Measurements from ENCODE around the gene FRAT2.
A peak's percentile ranks its signal among the peaks of the same experiment; 100 is the strongest.

Gene FRAT2

GRCh38 chr10:97321032-97321803 lies 13.3 kb downstream of the FRAT2 start:
- Mint-ChIP-seq H3K9me3 (no peaks in the 10 kb centered on the region), H3K4me3 (peak overlapping the region; percentile 91), H3K36me3 (peaks cover 14% of the 10 kb centered on the region), H3K27ac (peak overlapping the region; percentile 88), H3K4me1 (peaks cover 26% of the 10 kb centered on the region)
- ATAC-seq, result no peak
- no peak for DNase-seq (ENCODE audit: low spot score in 2 of 2)

GRCh38 chr10:97320480-97321031 lies 14.0 kb downstream of the FRAT2 start:
- peak; percentile 11 for ATAC-seq
- Mint-ChIP-seq H3K27ac (peak overlapping the region; percentile 88), H3K4me1 (peaks cover 26% of the 10 kb centered on the region), H3K4me3 (peak overlapping the region; percentile 91), H3K9me3 (no peaks in the 10 kb centered on the region), H3K36me3 (peaks cover 14% of the 10 kb centered on the region)
- no peak for DNase-seq (ENCODE audit: low spot score in 2 of 2)

- DNase-seq (ENCODE audit: low spot score in 2 of 2) (peak; percentile 45 to 82), ATAC-seq (peak; percentile 71)
- peaks cover 14% of the 10 kb centered on the region for H3K36me3 Mint-ChIP-seq
- H3K4me1 Mint-ChIP-seq, result peaks cover 26% of the 10 kb centered on the region
- peak overlapping the region; percentile 91 for H3K4me3 Mint-ChIP-seq
- H3K27ac Mint-ChIP-seq, result peak overlapping the region; percentile 88
- H3K9me3 Mint-ChIP-seq, result no peaks in the 10 kb centered on the region
Measured at GRCh38 chr10:97319671-97320479, 14.7 kb downstream of the FRAT2 start.

GRCh38 chr10:97318772-97319651 lies 15.5 kb downstream of the FRAT2 start, which contains the start of gene FRAT1:
Gene FRAT1, plus strand, starts transcription at chr10:97319271. Its CDS starts 183 bp downstream, at chr10:97319454.
- peaks cover 14% of the 10 kb centered on the region for H3K36me3 Mint-ChIP-seq
- H3K27ac Mint-ChIP-seq, result peak within 1 kb of the TSS; percentile 100
- ATAC-seq (peak; percentile 87), DNase-seq (ENCODE audit: low spot score in 2 of 2) (peak; percentile 90 to 98)
- peaks cover 26% of the 10 kb centered on the region for H3K4me1 Mint-ChIP-seq
- no peaks in the 10 kb centered on the region for H3K9me3 Mint-ChIP-seq
- H3K4me3 Mint-ChIP-seq, result peak within 1 kb of the TSS; percentile 91

GRCh38 chr10:97314671-97315070 lies 19.9 kb downstream of the FRAT2 start:
- DNase-seq (ENCODE audit: low spot score in 2 of 2), result no peak
- Mint-ChIP-seq H3K4me1 (peaks cover 8% of the 10 kb centered on the region), H3K4me3 (no peak overlapping the region), H3K27ac (no peak overlapping the region), H3K36me3 (peaks cover 5% of the 10 kb centered on the region), H3K9me3 (no peaks in the 10 kb centered on the region)
- ATAC-seq, result no peak

GRCh38 chr10:97312897-97313296 lies 21.6 kb downstream of the FRAT2 start:
- ATAC-seq (no peak), DNase-seq (ENCODE audit: low spot score in 2 of 2) (no peak)
- Mint-ChIP-seq H3K4me3 (no peak overlapping the region), H3K4me1 (no peaks in the 10 kb centered on the region), H3K36me3 (no peaks in the 10 kb centered on the region), H3K27ac (no peak overlapping the region), H3K9me3 (no peaks in the 10 kb centered on the region)

- Mint-ChIP-seq H3K4me3 (no peak overlapping the region), H3K36me3 (no peaks in the 10 kb centered on the region), H3K9me3 (no peaks in the 10 kb centered on the region), H3K27ac (no peak overlapping the region), H3K4me1 (no peaks in the 10 kb centered on the region)
- DNase-seq (ENCODE audit: low spot score in 2 of 2) (no peak), ATAC-seq (no peak)
Measured at GRCh38 chr10:97311111-97311626, 23.4 kb downstream of the FRAT2 start.

GRCh38 chr10:97307866-97308780 lies 26.4 kb downstream of the FRAT2 start:
- no peaks in the 10 kb centered on the region for H3K4me1 Mint-ChIP-seq
- no peaks in the 10 kb centered on the region for H3K36me3 Mint-ChIP-seq
- ATAC-seq (no peak), DNase-seq (ENCODE audit: low spot score in 2 of 2) (no peak)
- H3K4me3 Mint-ChIP-seq, result no peak overlapping the region
- no peak overlapping the region for H3K27ac Mint-ChIP-seq
- no peaks in the 10 kb centered on the region for H3K9me3 Mint-ChIP-seq

GRCh38 chr10:97307441-97307840 lies 27.1 kb downstream of the FRAT2 start:
- Mint-ChIP-seq H3K36me3 (no peaks in the 10 kb centered on the region), H3K27ac (no peak overlapping the region), H3K4me3 (no peak overlapping the region), H3K9me3 (no peaks in the 10 kb centered on the region), H3K4me1 (no peaks in the 10 kb centered on the region)
- ATAC-seq (no peak), DNase-seq (ENCODE audit: low spot score in 2 of 2) (no peak)

- no peak for ATAC-seq
- no peak overlapping the region for H3K27ac Mint-ChIP-seq
- H3K36me3 Mint-ChIP-seq, result no peaks in the 10 kb centered on the region
- H3K9me3 Mint-ChIP-seq, result no peaks in the 10 kb centered on the region
- no peak for DNase-seq (ENCODE audit: low spot score in 2 of 2)
- no peak overlapping the region for H3K4me3 Mint-ChIP-seq
- H3K4me1 Mint-ChIP-seq, result no peaks in the 10 kb centered on the region
Measured at GRCh38 chr10:97302088-97302791, 32.3 kb downstream of the FRAT2 start.

- no peaks in the 10 kb centered on the region for H3K36me3 Mint-ChIP-seq
- no peak overlapping the region for H3K4me3 Mint-ChIP-seq
- ATAC-seq (no peak), DNase-seq (ENCODE audit: low spot score in 2 of 2) (no peak)
- H3K9me3 Mint-ChIP-seq, result no peaks in the 10 kb centered on the region
- H3K27ac Mint-ChIP-seq, result no peak overlapping the region
- no peaks in the 10 kb centered on the region for H3K4me1 Mint-ChIP-seq
Measured at GRCh38 chr10:97300980-97301379, 33.5 kb downstream of the FRAT2 start.

GRCh38 chr10:97298223-97298571 lies 36.3 kb downstream of the FRAT2 start:
- DNase-seq (ENCODE audit: low spot score in 2 of 2), result no peak
- no peak overlapping the region for H3K27ac Mint-ChIP-seq
- ATAC-seq, result no peak
- H3K9me3 Mint-ChIP-seq, result no peaks in the 10 kb centered on the region
- no peak overlapping the region for H3K4me3 Mint-ChIP-seq
- no peaks in the 10 kb centered on the region for H3K4me1 Mint-ChIP-seq
- H3K36me3 Mint-ChIP-seq, result no peaks in the 10 kb centered on the region

GRCh38 chr10:97297556-97298222 lies 36.8 kb downstream of the FRAT2 start:
- Mint-ChIP-seq H3K9me3 (no peaks in the 10 kb centered on the region), H3K36me3 (peaks cover 3% of the 10 kb centered on the region), H3K4me3 (no peak overlapping the region), H3K27ac (no peak overlapping the region), H3K4me1 (no peaks in the 10 kb centered on the region)
- ATAC-seq, result no peak
- no peak for DNase-seq (ENCODE audit: low spot score in 2 of 2)
